GM19372 (cell line): ENCODE results near the gene AFAP1L2.

Experiments used
- ATAC-seq: cut with Tn5 transposase; IDR thresholded peaks from one replicate; pipeline ENCODE4 v1.9.1; 2021; ENCODE audit warnings: mild to moderate bottlenecking, low read depth, moderate library complexity; ENCODE audit not compliant: unreplicated experiment

The AFAP1L2 gene

DNA sequence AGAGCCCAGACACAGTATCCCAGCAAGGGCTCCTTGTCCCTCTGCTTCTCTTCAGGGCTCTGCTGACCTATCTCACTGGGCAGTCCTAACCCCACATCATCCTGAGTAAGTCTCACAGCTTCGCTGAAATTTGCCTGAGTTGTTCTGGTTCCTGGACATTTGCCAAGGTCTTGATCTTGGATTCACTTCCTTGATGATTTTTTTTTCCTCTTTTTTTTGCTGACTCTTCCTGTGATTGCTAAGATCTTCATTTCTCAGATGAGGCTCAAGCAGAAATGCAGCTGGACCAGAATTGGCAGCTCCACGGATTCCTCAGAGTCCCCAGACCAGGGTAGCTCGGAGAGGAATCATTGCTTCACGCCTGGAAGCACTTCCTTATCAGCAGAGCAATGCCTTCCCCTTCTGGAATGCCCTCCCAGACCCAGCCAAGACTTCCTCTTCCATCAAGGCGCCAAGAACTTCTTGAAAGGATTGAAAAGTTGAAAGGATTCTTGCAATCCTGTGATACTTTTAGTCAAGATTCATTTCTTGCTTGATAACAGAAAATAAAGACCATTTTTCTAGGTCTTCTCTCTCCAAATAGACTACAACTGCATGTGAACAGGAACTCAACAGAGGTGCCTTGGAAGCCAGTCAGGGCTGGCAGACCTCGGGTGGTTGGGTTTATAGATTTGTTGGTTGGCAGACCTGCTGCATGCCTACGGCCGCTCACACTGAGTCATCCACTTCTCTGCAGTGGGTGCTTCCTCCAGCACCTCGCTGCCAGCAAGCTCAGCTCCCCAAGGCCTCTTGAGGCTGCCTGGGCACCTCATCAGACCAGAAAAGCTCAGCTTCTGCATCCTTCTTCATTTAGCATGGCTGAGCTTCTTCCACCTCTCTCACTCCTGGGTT is 8.8 kb upstream of the AFAP1L2 start:
- ATAC-seq: no peak

DNA sequence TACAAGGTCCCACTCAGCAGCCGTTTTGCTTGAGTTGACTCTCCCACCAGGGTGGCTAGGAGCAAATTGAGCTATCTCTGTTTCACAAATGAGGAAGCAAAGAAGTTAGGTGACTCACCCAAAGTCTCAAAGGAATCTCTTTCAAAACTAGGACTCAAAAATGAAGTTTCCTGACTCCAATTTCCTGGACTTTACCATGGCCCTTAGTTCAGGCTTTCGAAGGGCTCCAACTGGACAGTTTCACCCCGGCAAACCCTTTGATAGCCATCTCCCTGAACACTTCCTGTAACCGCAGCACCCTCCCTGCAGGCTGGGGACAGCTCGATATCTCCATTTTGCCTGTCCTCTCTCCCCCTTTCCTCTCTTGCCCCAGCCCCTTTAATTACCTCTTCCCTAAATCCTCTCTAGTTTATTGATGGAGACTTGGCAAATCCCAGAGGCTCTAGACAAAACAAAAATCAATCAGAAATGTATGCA is 4.7 kb upstream of the AFAP1L2 start:
- ATAC-seq: no peak

DNA sequence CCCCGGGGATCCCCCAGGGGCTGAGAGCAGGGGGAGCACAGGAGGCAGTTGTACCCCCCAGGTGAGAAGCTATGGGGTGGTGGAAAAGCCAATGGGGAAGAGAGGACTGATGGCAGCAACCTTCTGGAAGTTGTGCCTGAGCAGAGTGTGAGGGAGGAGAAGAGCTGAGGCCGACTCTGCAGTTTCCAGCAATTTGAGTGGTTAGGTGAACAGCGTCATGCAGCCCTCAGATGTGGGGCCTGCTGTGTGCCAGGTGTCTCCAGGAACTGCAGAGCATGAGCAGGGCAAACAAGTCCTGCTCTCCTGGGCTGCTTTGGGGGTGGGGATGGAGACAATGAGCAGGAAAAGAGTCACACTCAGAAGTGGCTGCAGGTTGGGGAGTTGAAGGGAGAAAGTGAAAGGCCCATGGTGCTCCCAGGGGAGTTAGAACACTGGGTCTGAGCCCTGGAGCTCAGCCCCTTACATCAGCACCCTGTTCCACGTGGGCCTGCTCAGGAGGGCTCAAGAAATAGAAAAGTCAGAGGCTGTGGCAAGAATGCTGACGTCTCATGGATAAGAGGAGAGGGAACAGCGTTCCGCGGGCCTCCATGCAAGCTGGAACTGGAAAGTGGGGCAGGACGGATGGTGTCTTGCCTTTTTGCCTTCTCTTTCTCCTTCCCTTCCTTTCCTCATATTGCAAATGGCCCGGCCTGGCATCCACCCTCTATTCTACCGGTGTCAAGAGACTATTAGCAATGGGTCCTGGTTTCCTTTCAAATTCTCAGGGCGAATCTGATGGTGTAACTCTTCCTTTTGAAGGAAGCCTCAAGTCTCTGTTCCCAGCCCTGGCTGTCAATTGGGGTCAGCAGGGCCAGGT is 4.0 kb upstream of the AFAP1L2 start:
- no peak for ATAC-seq

DNA sequence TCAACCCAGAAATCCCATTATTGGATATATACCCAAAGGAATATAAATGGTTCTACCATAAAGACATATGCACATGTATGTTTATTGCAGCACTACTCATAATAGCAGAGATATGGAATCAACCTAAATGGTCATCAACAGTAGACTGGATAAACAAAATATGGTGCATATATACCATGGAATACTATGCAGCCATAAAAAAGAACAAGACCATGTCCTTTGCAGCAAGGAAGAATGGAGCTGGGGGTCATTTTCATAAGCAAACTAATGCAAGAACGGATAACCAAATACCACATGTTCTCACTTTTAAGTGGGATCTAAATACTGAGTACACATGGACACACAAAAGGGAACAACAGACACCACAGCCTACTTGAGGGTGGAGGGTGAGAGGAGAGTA is 2.2 kb upstream of the AFAP1L2 start:
- ATAC-seq: no peak

DNA sequence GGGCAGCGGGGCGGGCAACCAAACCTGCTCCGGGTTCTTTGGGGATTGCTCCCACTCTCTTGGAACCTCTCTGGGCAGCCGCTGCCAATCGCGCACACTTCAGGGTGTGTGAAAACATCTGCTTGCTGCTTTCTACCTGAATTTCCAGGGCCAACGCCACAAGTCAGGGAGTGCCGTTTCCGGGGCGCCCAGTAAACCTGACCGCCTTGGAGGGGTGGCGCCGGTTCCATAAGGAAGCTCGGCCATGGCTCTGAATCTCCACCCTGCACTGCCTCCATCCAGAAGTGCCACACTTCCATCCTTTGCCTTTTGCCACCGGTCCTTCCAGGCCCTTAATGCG is 679 bp upstream of the AFAP1L2 start:
- ATAC-seq: no peak

DNA sequence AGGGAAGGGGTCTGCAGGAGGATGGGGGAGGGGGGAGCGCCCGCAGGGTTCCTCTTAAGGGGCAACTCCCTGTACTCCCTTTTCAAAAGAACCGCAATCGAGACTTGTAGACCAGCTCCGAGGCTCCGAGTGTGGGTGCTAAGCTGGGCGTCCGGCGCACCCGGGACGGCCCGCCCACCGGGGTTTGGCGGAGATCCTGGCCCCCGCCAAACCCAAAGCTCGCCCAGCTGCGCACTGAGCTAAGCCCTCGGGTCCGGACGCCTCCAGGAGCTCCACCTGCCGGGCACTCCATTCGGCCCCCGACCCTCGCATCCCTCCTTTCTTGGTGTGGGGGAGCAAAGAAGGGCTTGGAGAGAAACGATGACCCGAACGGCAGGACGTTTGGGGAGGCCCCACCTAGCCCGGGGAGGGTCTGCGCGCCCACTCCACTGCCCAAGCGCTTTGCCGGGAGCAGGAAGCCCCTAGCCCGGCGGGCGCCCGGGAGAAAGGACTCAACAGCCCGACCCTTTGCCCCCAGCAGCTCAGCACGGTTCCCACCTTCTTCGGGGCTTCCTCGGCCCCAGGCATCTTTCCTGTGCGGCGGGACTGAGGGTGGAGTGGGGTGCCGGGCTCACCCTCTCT is 651 bp downstream of the AFAP1L2 start:
- no peak for ATAC-seq

DNA sequence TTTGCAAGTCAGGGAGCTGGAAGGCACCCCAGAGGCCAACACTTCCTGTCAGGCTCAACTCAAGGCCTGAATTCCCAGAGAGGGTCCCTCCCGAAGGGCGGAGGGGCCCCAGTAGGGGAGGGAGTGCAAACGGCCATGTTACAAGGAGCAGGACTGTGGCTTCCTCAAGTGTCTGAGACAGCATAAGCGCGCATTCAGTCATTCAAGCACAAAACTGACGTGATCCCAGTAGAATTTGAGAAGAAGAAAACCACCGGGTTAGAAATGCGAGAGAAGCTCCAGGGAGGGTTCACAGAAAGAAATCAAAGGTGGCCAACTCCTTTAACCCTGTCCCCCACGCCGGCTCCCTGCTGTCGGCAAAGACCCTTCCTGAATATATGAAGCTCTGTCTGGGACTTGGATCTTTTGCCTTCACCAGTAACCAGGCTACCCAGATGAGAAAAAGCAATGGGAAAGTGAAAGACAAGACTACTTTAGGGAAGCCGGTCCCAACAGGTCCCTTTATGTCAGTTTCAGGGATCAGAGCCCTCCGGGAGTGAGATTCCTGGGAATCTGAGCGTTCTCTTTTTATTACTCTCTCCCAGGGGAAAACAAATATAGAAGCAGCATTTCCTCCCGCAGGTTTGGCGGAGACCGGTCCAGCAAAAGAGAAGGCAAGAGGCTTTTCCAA is 1.3 kb downstream of the AFAP1L2 start:
- no peak for ATAC-seq

DNA sequence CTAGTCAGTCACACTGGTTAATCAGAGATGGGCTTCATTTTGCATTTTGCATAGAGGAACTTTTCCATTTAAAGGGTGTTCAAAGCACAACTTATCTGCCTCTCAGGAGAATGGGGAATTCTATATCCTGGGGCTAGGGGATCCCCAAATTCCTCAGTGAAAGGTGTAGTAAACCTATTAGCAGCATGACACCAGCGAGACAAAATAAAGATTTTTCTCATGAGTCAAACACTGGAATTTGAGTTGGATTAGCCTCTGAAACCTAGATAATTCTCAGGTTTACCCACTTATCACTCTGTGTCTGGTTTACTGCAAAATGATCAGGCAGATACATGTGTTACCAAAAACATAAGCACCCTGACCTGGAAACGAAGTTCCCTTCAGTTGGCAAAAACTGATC is 2.1 kb downstream of the AFAP1L2 start:
- no peak for ATAC-seq

DNA sequence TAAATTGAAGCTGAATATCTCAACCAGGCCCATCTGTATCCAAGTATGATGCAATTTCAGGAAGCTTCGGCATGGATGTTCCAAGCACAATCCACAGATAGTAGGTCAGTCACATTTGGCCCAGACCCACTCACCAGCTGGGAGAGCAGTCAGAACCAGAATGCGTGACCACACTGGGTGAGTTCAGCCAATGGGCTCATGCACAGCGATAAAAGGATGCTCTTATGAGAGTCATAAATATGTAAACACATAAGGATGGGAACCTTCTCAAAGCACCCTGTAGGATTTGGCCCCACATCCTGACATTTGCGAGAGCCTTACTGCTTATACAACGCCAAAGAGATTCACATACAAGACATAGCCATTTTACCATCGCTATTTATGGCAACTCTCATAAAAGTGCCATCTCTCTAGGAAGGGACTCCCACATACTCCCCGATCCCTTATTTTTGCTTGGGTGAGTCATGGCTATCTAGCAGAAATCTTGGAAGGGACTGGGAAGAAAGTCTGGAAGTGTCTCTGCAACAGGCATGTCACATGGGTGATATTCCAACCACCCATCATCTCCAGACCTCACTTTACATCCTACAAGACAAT is 3.0 kb downstream of the AFAP1L2 start:
- no peak for ATAC-seq

DNA sequence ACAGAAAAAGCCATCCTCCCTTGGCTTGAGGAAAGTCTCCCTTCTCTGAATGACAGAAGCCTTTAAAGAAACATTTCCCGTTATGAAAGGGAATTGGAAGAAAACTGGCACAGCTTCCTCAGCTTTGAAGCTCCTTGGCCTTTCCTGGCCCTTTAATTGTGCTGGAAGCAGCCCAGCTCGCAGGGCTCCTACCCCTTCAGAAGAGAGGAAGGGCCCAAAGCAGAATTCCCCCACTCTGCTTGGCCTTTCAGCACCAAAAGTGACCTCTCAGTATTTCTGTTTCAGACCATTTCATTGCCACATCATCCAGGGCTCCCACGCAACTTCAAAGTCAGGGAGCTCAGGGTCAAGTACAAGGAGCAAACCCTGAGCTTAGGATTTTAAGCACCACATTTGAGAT is 4.2 kb downstream of the AFAP1L2 start:
- ATAC-seq: no peak

DNA sequence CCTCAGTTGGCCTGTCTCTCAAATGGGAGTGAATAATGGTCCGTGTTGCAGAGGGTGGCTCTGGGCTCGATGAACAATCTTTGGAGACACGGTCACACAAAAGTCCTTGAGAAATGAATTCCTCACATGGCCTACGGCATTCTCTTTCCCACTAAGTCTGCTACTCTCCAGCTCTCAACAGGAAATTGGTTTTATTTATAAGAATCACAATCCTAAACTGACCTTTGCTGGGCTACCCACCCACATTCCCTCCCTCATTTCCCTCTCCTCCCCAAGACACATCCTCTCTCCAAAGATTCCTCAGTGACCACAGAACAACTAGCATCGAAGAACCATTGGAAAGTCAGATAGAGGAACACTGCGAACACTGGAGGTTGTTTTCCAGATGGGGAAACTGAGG is 4.7 kb downstream of the AFAP1L2 start:
- ATAC-seq: no peak

DNA sequence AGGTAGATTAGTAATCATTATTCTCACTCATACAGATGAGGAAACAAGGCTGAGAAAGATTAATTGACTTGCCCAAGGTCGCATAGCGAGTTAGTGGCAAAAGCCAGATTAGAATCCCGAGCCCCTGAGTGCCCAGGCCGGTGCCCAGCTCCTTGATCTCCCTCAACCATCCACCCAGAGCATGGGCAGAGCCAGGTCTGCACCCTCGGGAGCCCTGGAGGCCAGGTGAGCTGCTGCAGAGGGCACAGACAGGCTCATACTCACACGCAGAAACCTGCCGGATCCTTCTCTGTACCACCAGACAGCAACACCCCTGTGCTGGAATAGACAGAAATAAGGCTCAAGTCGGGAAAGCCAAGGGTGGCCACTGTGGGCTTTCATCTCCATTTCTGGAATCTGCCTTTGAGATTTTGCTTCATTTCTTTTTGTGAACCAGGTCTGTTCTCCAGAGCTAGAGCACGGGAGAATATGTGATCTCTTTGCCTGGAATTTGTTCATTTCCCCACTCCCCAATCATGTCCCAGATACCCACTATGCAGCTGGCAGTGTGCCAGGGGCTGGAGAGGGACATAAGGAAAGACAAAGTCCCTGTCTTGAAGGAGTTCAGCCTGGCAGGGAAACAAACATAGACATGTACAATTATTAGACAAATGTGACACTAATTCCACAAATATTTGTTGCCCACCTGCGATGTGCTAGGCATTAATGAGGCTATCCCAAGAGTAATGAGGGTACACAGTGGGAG is 5.5 kb downstream of the AFAP1L2 start:
- ATAC-seq: no peak

DNA sequence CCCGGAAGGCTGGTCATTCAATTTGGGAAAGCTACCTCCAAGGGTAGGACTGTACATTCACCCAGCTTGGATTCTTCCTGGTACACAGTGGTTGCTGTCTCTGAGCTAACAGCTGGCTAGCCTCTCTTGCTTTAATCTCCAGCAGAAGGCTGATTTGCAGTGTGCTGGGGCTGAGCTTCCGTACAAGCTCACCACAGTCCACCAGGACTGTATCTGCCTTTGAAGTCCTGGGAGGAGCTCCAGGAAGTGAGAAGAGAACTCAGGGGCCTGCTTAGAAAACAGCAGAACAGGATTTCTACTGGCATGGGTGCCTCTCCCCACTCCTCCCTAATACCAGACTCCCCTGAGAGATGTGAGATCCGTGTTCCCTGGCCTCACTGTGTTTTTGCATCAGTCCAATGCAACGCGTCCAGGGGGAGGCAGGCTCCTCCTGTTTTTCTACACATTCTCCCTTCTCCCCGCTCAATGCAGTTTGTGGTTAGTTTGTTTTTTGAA is 6.6 kb downstream of the AFAP1L2 start:
- ATAC-seq: no peak

DNA sequence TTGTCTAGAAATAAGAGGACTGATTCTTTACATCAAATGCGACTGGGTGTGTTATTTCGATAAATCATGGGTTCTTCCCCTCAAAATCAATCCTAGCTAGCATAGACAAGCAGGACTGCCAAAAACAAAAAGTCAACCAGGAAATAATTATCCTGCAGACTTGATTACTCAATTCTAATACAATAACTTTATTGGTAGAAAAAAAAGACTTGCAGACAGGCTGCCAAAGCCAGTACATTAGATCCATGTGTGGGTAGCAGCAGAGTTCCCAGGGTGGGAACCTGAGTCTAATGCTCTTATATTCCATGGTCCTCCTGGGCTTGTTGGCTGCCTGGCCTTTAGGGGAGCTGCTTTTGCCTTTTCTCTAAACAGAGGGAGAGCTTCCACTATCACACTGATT is 7.8 kb downstream of the AFAP1L2 start:
- no peak for ATAC-seq

DNA sequence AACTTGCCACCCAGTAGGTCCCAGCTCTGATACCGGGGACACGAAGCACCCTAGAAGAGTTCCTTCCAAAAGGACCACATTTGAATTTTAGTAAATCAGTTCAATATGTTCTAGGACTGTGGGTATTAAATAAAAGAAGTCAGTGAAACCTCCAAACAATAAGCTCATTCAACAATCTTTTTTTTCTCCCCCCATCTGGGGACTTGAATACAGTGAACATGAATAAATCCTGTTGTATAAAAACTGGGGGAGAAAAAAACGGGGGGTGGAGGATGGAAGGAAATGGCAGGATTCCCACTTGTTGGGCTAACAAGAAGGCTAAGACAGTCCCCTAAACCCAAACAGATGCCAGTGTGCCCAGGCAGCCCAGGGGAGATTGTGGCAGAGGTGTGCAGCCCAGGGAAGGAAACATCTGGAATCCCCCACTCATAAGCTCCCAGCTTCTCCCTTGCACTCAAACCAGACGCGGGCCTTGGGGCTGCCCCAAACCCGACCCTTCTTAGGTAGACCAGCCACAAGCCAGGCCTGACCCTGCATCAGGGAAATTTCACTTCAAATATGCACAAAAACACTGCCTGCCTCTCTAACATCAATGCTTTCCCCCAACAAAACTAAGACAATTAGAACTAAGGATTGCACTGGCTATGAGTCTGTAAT is 8.8 kb downstream of the AFAP1L2 start:
- no peak for ATAC-seq

DNA sequence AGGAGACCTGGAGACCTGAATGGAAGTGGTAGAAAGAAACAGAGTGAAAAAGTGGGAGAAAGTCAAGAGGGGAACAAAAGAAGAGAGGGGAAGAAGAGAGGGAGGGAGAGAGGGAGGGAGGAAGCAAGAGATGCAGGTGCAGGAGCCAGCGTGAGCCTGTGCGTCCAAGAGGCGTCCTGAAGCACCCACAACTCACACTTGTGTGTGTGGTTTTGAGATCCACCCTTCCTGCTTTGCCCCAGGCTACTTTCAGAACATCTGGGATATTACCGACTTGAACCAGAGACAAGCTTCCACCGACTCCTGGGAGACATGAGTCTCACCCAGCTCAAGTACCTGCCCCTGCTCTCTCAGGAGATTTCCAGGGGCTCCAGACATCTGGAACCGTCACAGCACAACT is 9.8 kb downstream of the AFAP1L2 start:
- no peak for ATAC-seq

DNA sequence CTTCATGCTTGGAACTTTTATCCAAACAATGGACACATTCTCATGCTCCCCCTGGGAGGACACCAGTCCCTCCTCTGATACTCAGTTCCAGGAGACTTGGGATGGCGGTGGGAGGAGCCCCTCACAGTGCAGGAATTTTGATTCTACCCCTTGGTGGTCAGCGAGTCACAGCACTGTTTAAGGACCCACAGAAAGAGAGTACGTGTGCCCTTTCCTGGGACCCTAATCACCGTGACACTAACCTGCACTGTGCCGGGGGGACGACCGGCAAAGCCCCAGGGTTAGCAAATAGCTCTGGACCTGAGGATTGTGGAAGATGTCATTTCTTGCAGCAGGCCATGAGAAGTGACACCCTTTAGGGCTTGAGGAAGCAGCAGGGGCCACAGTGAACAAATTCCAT is 10.4 kb downstream of the AFAP1L2 start:
- ATAC-seq: no peak

DNA sequence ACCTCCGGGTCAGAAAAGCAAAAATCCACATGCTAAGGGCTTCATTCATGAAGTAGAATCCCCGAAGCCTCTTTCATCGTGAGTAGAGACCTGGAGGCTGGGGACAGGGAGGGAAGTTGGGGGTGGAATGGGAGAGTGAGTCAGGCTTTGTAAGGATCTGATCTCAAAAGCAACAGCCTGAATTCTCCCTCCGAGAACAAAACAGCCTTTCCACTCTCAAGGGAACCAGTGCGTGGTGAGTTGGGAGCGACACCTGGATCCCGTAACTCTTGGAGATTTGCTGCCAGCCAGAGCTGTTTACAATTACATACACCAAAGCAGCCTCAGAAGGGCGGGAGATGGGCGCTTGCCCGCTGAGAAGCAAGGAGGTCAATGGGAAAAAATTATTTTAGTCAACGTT is 10.8 kb downstream of the AFAP1L2 start:
- ATAC-seq: no peak
